Measurements from ENCODE around the gene DAPL1. TPM values are rescaled to one million over a fixed set of nuclear protein-coding genes. Genes with fewer than 3 reads are reported as not detected.

The DAPL1 gene
- total and polyA plus RNA-seq, 10 of the 15 experiments (the other 5 are each of a cell fraction or from before 2014, with no cell fraction given): not detected

GRCh38 chr2:158795195-158795924 lies at the start of gene DAPL1 (continued):
- TF ChIP-seq, protein P1, sequence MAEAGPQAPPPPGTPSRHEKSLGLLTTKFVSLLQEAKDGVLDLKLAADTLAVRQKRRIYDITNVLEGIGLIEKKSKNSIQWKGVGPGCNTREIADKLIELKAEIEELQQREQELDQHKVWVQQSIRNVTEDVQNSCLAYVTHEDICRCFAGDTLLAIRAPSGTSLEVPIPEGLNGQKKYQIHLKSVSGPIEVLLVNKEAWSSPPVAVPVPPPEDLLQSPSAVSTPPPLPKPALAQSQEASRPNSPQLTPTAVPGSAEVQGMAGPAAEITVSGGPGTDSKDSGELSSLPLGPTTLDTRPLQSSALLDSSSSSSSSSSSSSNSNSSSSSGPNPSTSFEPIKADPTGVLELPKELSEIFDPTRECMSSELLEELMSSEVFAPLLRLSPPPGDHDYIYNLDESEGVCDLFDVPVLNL (IDR thresholded peaks at IDR 0.05; ENCODE audit: low read depth, low read length): no peak
- TF ChIP-seq MLLT1 (IDR thresholded peaks at IDR 0.05) (no peak), STAT1 (conservative IDR thresholded peaks at IDR 0.05) (no peak), TBL1XR1 (IDR thresholded peaks at IDR 0.05; ENCODE audit: low read depth, low read length) (no peak), PAX5 (IDR thresholded peaks at IDR 0.05; ENCODE audit: borderline replicate concordance, low read depth, low read length) (no peak), BCL11A (IDR thresholded peaks at IDR 0.05; ENCODE audit: low read depth, low read length) (no peak)

GRCh38 chr2:158745866-158746382 lies 49.2 kb upstream of the DAPL1 start:
- no TSS peak for BruUV-seq (replicated peaks)
- no peak overlapping the region for H3K27ac ChIP-seq (ENCODE audit: control insufficient read depth, insufficient read depth)
- in situ Hi-C loops (cut with MboI) (loop anchor here (5.0 kb wide), 2 partner anchors 564 to 714 kb away; no protein-coding TSS in a partner anchor), intact Hi-C loops (cut with micrococcal nuclease; ENCODE audit: unreplicated experiment) (loop anchor here (2.0 kb wide), 2 partner anchors 567 to 721 kb away; no protein-coding TSS in a partner anchor)
- POLR2A ChIA-PET: no interaction called here
- no peaks in the 10 kb centered on the region for H3K9me3 ChIP-seq (replicated peaks; ENCODE audit: control insufficient read depth, insufficient read depth, low read length)
- no peaks in the 10 kb centered on the region for H4K20me1 ChIP-seq (ENCODE audit: control insufficient read depth, insufficient read depth)
- no peaks in the 10 kb centered on the region for H3K36me3 ChIP-seq (ENCODE audit: control insufficient read depth in 2 of 2, insufficient read depth in 2 of 2, low read length in 1 of 2)
- H3K4me2 ChIP-seq (ENCODE audit: control insufficient read depth, insufficient read depth): no peak overlapping the region
- SMC1A ChIA-PET (ENCODE audit: uncharacterized antibody, unreplicated experiment): interaction anchor here (0.5 to 2.8 kb wide), 12 partner anchors 8 to 1445 kb away, joined by 3 to 18 read pairs (median 4); no protein-coding TSS in a partner anchor
- ATAC-seq (no peak), FAIRE-seq (no peak), DNase-seq (ENCODE audit: low read depth, low spot score) (no peak)
- H3K27me3 ChIP-seq (replicated peaks in 1 of 2; ENCODE audit: control insufficient read depth in 2 of 2, insufficient read depth in 2 of 2, low read length in 1 of 2): peaks cover 0 to 2% of the 10 kb centered on the region in 2 experiments; a peak in 1 of 4 replicates
- no peak overlapping the region for H3K4me3 ChIP-seq
- H3K9ac ChIP-seq (ENCODE audit: control insufficient read depth, insufficient read depth, low read length): no peak overlapping the region
- H3K4me1 ChIP-seq (ENCODE audit: control insufficient read depth, insufficient read depth, low read length): no peaks in the 10 kb centered on the region
- RAD21 ChIA-PET (ENCODE audit: unreplicated experiment): interaction anchor here (1.3 to 3.0 kb wide), 4 partner anchors 9 to 721 kb away, joined by 3 to 33 read pairs (median 7); no protein-coding TSS in a partner anchor
- CTCF ChIA-PET: interaction anchor here (0.7 to 5.3 kb wide), 13 partner anchors 8 to 725 kb away, joined by 3 to 54 read pairs (median 5); no protein-coding TSS in a partner anchor
- no peaks in the 10 kb centered on the region for H3K79me2 ChIP-seq (ENCODE audit: control insufficient read depth, insufficient read depth, low read length)
- H2AFZ ChIP-seq (ENCODE audit: control insufficient read depth, low read depth, low read length): no peak overlapping the region
- 9% methylated on average over 7 of the region's 7 CpGs for WGBS (ENCODE audit: insufficient coverage, insufficient replicate concordance, low lambda C conversion rate, missing lambda C conversion rate)
- TF ChIP-seq MEF2B (IDR thresholded peaks at IDR 0.05; ENCODE audit: partially characterized antibody, poor library complexity, severe bottlenecking) (no peak), STAT3 (IDR thresholded peaks at IDR 0.05; ENCODE audit: low read depth, low read length) (no peak), RCOR1 (conservative IDR thresholded peaks at IDR 0.05; ENCODE audit: low read depth, low read length) (no peak), NBN (IDR thresholded peaks at IDR 0.05) (no peak), BHLHE40 (IDR thresholded peaks at IDR 0.05; ENCODE audit: borderline replicate concordance in 1 of 2, low read depth in 2 of 2, low read length in 1 of 2) (no peak), NRF1 (conservative IDR thresholded peaks at IDR 0.05; ENCODE audit: low read depth, low read length) (no peak), CHD4 (IDR thresholded peaks at IDR 0.05) (no peak), MXI1 (IDR thresholded peaks at IDR 0.05; ENCODE audit: low read depth, low read length) (no peak), YBX1 (IDR thresholded peaks at IDR 0.05) (no peak), HDAC6 (IDR thresholded peaks at IDR 0.05; ENCODE audit: unreplicated experiment) (no peak), NR2C1 (IDR thresholded peaks at IDR 0.05) (no peak), TBL1XR1 (IDR thresholded peaks at IDR 0.05; ENCODE audit: low read depth, low read length) (no peak)
- TF ChIP-seq, protein P2, sequence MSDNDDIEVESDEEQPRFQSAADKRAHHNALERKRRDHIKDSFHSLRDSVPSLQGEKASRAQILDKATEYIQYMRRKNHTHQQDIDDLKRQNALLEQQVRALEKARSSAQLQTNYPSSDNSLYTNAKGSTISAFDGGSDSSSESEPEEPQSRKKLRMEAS (IDR thresholded peaks at IDR 0.05; ENCODE audit: low read depth, low read length): no peak
- TF ChIP-seq, protein P3, sequence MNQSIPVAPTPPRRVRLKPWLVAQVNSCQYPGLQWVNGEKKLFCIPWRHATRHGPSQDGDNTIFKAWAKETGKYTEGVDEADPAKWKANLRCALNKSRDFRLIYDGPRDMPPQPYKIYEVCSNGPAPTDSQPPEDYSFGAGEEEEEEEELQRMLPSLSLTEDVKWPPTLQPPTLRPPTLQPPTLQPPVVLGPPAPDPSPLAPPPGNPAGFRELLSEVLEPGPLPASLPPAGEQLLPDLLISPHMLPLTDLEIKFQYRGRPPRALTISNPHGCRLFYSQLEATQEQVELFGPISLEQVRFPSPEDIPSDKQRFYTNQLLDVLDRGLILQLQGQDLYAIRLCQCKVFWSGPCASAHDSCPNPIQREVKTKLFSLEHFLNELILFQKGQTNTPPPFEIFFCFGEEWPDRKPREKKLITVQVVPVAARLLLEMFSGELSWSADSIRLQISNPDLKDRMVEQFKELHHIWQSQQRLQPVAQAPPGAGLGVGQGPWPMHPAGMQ (IDR thresholded peaks at IDR 0.05; ENCODE audit: borderline replicate concordance): no peak

Data from GM12878 (cell line).